HG02610 (cell line): ENCODE data around the gene CERS1.

Experiments used
- ATAC-seq: cut with Tn5 transposase; IDR thresholded peaks from one replicate; pipeline ENCODE4 v1.9.1; 2021; ENCODE audit warnings: mild to moderate bottlenecking, moderate library complexity; ENCODE audit not compliant: unreplicated experiment

Gene CERS1

GRCh38 chr19:18858906-18859646 is 36.9 kb downstream of the CERS1 start:
- no peak for ATAC-seq

- no peak for ATAC-seq
Observed at GRCh38 chr19:18857223-18857622, 38.7 kb downstream of the CERS1 start.

GRCh38 chr19:18856385-18857126 is 39.4 kb downstream of the CERS1 start:
- ATAC-seq = no peak

GRCh38 chr19:18855647-18856384 is 40.1 kb downstream of the CERS1 start:
- no peak for ATAC-seq

- ATAC-seq = no peak
Observed at GRCh38 chr19:18854982-18855381, 41.0 kb downstream of the CERS1 start.

- ATAC-seq = no peak
Observed at GRCh38 chr19:18853755-18854427, 42.1 kb downstream of the CERS1 start.

- ATAC-seq = no peak
Observed at GRCh38 chr19:18852648-18853047, 43.3 kb downstream of the CERS1 start.

GRCh38 chr19:18851673-18852325 is 44.2 kb downstream of the CERS1 start:
- ATAC-seq = no peak

- no peak for ATAC-seq
Observed at GRCh38 chr19:18850471-18851375, 45.2 kb downstream of the CERS1 start.

GRCh38 chr19:18849838-18850400 is 46.0 kb downstream of the CERS1 start:
- no peak for ATAC-seq

- ATAC-seq = no peak
Observed at GRCh38 chr19:18848878-18849661, 46.9 kb downstream of the CERS1 start.

- no peak for ATAC-seq
Observed at GRCh38 chr19:18847549-18848463, 48.2 kb downstream of the CERS1 start.

GRCh38 chr19:18846862-18847548 is 49.0 kb downstream of the CERS1 start:
- ATAC-seq = no peak

- no peak for ATAC-seq
Observed at GRCh38 chr19:18845961-18846360, 50.0 kb downstream of the CERS1 start.

- ATAC-seq = no peak
Observed at GRCh38 chr19:18844806-18845329, 51.1 kb downstream of the CERS1 start.

- ATAC-seq = no peak
Observed at GRCh38 chr19:18843960-18844359, 52.0 kb downstream of the CERS1 start.

- no peak for ATAC-seq
Observed at GRCh38 chr19:18842166-18842565, 53.8 kb downstream of the CERS1 start.
